Measurements from ENCODE around the gene ZBTB22. TPM values are rescaled to one million over a fixed set of nuclear protein-coding genes. Genes with fewer than 3 reads are reported as not detected.
A peak's percentile ranks its signal among the peaks of the same experiment; 100 is the strongest.

Gene ZBTB22
- polyA plus RNA-seq, 3 donors: 26.1 to 27.5 (median 26.2) TPM

DNA sequence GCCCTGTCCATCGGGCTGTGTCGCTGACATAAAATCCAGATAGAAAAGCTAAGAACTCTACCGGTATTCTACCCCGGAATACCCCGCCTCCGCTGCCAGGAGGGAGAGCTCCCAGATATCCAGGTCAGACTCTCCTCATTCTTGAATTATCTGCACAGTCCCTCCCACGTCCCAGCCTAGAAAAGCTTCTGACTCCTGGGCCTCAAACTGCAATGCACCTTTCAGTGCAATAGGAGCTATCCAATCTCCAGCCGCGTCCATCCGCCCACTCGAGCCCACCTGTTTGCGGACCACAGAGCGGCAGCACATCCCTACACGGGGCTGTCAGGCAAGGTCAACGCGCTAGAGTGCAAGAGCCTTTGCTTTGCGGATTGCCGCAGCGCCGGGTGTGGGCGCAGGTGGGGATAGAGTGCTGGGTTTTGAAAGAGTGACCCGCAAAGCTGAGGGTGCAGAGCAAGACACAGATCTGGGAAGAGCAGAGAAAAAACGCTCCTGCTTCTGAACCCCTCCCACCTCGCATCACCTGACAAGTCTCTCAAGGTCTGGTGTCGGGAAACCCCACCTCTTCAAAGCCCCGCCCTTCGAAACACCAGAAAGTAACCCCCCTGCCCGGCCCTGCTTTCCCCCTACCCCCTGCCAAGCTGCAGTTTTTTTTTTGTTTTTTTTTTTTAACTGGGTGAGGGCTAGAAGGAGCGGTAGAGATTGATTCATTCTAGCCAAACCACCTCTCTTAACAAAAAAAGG is 5.0 kb downstream of the ZBTB22 start:
- DNase-seq: peak; percentile 57

DNA sequence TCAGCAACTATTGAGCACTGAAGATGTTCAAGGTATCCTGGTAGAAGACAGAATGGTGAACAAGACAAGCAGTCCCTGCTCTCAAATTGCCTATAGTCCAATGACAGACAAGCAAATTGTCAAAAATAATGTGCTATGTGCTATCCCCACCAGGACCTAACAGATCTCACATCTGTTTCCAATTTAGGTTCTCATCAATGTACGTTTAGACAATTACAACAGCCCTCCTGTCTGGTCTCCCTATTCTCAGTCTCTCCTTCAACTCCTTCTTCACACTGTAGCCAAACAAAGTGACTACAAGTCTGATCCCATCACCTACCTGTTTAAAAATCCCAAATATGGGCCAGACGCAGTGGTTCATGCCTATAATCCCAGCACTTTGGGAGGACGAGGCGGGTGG is 11.2 kb downstream of the ZBTB22 start:
- no peak for DNase-seq

DNA sequence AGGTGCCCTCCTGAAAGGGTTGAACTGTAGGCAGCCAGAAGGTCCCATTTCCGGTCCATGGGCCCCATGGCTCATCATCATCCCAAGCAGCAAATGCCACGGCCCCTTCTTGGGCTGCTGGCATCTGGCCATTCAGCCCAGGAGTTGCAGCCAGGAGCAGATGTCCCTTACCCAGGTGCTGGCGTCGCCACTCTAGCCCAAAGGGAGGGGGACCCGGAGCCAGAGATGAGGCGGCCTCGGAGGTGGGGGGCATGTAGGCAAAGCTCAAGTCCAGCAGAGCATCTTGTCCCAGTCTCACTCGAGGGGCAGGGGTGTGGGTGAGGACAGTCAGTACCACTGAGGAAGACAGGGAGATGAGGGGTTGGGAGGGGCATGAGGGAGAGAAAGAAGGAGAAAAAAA is 12.5 kb downstream of the ZBTB22 start:
- no peak for DNase-seq

DNA sequence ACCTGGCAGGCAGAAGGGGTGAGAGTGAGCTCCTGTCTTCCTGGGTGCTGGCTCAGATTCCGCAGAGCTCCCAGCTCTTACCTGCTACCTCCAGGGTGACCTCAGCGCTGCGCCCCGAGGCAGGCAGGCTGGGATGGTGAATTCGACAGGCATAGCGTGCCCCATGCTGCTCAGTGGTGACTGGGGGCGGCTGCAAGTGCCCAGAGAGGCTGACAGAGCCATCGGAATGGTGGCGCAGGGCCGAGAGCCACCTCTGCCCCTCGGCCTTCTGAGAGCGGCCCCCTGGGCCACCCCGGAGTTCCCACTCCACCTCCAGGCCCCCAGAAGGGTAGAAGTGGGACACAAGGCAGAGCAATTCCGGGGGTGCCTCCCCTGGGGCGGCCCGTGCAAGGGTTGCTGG is 13.3 kb downstream of the ZBTB22 start:
- no peak for DNase-seq

DNA sequence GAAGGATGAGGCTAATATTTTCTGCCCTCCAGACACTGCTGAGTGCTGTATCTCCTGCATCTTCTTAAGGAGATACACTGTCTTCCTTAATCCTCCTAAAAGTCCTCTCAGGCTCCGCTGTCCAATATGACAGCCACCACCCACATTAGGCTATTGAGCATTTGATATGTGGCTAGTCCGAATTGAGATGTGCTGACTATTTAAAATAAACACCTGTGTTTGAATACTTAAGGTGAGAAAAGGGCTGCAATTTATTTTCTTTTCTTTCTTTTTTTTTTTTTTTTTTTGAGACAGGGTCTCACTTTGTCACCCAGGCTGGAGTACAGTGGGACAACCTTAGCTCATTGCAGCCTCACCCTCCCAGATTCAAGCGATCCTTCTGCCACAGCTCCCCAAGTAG is 15.7 kb downstream of the ZBTB22 start:
- no peak for DNase-seq

DNA sequence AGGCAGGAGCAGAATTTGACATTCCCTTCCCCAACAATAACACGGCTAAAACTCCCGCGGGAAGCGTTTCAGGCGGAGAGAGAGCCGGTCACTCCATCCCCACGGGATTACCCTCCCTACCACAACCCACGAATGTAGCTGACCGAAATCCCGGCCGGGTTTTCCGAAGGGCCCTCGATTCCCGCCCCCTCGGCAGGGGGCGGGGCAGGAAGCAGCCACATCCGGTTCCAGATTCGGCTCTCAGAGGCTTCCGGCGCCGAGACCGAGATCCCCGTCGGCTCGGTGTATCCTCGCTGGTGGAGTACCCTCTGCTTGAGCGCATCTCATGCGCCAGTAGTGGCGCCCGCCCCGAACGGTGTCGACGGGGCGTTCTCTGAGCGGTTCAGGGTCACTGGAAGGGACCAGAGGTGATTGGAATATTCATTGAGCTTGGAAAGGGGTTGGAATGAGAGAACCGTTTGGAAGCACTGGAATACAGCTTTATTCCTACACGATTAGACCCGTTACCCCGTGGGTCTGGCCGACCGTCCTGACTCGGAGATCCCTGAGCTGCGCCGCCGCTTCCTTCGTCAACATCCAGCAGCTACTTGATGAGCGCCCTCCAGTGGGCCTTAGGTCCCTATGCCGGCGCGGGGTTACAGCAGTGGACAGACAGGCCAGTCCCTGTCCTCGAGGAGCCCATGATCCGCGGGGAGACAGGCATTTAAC is 18.2 kb downstream of the ZBTB22 start:
- peak; percentile 93 for DNase-seq

DNA sequence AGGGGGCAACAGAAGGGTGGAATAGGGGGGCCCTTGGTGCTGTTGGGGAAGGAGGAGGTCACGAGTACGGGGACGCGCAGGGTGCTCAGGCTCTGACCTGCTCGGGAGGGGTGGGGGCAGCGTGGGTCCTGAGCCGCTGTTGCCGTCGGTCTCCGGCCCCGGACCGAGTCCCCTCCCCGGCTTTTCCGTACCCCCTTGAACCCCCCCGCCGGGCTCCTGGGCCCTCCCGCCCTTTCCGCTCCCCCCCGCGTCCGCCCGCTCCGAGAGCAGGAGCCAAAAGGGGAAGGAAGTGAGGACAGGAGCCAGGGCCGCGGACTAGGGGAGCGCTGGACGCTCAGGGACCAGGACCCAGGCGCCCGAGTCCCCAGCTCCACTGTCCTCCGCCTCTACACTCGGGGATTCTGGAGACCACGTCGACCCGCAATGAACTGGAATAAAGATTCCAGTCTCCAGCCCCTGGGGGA is 18.7 kb downstream of the ZBTB22 start, which contains the start of gene RGL2:
RGL2 (minus strand) TSS at position 170 of the 464 bp plus-strand sequence. CDS start 332 bp downstream, outside the sequence.
- DNase-seq: peak; percentile 69

DNA sequence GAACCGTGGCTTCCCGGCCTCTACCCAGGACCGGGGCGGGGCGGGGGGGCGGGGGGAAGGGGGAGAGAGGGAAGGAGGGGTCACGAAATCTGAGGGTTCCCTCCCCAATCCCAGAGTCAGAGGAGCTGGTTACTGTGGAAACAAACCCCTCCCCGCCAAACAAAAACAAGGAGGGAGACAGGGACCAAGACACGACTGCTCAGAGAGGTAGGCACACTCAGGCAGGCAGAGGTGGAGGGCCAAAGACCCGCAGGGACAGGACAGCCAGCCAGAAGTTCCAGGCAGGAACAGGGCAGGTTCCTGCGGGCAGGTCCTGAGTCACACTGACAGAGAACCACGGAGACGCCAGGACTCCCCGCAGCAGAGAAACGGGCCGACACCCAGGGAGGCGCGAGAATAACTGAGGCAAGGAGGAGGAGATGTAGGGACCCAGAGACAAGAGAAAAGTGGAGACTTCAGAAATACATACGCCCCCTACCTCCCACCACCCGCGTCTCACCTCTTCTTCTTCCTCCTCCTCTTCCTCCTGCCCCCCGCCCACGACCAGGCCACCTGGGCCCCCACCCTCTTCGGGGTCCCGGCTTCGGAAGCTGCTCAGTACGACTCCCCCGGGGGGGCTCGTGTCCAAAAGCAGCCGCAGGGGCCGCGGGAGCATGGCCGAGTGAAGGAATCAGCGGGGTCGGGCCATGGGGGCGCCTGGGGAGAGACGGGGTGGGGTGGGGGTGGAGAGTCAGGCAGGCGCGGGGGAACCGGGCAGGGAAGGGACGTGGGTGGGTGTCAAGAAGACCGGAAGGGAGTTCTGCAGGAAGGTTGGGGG is 19.4 kb downstream of the ZBTB22 start:
- peak; percentile 77 for DNase-seq

DNA sequence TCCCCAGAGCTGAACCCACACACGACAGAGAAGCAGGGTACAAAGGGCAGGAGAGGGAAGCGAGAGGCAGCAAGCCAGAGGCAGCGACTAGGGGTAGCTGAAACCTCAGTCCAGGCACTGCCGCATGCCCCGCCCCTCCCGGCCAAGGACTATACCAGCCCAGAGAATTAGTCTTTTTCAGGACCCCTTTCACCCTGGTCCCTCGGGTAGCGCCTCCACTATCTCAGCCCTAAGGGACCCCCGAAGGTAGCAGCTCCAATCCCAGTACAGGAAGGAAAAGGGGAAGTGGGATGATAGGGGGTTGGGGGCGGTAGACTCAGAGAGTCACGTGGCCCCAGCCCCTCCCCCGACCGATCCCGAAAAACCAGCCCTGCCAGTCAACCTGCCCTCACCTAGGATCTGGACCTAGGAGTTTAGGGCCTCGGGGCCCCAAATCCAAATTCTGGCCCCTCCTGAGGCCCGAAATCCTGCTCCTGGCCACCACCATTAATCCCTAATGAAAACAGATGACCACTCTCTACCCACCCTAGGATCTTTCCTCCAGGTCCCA is 20.1 kb downstream of the ZBTB22 start:
- DNase-seq: peak; percentile 38

DNA sequence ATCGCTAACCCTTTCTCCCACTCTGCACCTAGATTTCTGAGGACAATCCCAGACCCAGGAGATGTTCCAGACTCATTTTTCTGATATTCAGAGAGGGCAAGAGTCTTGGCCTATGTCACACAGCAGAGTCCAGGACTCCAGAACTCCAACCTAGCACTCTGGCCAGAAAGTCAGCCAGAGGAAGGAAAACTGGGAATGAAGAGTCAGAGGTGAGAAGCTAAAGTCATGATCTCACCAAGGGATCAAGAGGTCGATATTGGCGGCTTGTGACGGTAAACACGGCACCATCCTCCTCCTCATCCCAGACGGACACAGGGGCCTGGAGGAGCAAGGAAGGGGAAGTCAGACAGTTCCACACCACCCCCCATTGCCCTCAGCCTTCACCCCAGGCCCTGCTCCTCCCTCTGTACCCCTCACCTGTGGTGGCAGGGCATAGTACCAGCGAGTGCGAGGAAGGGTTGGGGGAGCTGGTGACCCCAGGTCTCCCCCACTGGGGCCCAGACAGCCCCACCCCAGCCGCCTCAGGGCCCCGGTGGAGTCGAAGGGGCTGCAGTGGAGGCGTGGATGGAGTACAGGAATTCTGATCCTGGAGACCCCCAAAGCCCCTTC is 20.6 kb downstream of the ZBTB22 start:
- DNase-seq: no peak

DNA sequence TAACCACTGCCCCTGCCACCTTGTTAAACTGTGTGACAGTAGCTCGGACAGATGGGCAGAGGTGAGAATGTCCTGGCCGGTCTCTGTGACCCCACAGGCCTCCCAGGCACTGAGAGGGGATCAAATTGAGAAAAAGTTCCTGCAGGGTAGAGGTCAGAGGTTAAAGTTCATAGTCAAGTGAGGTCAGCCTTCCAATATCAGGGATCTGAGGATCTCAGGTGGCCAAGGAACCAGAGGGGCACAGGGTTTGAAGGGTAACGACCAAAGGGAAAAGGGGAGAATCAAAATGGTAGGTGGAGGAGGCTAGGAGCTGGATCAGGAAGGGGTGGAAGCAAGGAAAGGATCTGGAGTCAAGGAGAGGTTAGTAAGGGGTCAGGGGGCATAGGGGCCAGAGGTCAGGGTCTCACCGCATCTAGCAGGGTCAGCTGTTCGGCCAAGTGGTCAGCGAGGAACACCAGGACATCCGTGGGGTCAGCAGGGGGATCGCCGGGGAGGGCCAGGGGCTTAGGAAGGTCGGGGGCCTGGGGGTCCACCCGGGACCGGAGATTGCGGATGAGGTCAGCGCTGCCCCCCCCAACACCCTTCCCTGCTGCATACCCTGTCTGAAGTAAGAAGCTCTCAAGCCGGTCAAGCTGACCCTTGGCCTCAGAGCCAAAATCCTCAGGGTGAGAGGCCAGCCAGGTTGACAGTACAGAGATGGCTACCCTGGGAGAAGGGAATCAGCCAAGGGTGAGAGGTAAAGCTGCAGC is 21.7 kb downstream of the ZBTB22 start:
- DNase-seq: no peak

DNA sequence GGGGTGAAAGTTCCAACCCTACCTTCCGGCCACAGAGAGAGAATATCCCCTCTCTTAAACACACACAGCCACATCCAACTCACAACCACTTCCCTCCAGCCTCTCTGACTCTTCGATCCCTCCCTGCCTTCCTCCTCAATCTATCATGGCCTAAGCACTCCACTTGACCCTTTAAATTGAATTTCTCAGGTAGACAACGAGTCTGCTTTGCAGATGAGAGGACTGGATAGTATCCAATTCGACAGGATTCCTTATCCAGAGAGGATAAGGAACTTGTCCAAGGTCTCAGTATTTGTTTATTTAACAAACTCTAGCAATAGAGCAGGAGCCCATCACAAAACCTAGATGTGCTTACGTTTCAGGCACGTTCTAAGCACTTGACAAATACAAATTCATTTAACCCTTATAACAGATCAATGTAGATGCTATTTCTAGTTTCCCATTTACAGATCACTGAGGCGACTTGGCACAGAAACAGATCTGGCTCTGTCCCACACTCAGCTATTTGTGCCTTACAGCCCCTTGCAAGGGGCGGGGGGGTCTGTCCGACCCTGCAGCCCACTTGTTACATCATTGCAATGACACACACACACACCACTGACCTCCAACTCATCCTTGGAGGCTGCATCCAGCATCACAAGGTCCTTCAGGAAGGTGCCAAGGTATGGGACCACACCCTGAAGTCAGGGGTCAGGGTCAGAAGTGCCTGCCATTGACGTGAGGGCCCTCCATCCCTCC is 23.3 kb downstream of the ZBTB22 start:
- no peak for DNase-seq

DNA sequence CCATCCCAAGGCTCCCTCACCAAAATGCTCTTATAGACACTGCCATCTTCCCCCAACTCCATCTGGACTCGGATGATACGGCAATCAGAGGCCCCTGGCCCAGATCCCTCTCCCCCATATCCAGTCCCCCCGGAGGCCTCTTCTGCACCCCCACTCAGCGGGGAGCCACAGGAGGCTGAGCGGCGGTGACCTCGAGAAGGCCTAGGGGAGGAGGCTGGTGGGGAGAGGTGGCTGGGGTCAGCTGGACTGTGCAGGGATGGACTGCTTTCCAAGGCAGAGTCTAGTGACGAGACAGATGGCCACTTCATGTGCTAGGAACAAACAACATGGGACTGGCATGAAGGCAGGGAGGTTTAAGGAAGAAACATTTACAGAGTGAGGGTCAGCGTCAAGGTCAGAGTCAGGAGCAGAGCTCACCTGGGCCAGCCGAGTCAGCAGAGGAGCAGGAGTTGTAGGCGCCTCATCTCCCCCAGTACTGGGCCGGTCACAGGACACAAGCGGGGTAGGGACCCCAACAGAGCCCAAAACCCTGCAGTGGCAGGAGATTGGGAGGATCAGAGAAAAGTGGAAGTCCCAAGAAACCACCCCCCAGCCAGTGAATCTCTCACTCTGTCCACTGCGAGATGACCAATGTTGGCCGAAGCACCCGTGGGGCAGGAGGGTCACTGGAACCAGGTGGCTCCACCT is 24.4 kb downstream of the ZBTB22 start:
- DNase-seq: no peak

DNA sequence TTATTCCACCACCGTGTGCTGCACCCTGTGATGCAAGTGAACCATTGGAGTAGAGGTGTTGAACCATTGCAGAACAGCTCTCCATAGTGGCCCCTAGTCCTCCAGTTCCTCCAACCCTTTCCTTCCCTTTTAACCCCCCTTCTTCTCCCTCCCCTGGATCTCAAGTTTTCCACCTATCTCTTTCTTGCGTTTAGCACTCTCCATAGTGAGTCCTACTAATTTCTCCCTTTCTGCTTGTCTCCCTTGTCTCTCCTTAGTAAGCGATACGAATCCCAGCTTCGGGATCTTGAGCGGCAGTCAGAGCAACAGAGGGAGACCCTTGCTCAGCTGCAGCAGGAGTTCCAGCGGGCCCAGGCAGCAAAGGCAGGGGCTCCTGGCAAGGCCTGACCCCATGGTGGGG is 27.1 kb downstream of the ZBTB22 start:
- DNase-seq: no peak

DNA sequence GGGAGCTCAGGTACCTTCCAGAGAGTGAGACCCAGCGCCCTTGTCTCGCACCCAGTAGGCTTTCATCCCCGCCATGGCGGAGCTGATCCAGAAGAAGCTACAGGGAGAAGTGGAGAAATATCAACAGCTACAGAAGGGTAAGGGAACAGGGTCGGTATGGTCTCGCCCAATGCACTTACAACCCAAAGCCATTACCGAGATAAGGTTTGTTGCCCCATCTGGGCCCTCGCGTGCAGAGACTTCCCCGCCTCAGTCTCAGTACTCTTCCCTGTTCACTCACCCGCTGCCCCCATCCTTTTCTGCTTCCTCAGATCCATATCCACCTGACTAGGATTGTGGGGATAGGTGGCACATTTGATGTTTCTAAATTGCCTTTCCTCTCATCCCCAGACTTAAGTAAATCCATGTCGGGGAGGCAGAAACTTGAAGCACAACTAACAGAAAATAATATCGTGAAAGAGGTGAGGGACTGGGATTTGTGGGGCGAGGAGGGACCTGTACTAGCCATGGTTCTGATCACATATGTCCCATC is 27.7 kb downstream of the ZBTB22 start:
- DNase-seq: no peak

DNA sequence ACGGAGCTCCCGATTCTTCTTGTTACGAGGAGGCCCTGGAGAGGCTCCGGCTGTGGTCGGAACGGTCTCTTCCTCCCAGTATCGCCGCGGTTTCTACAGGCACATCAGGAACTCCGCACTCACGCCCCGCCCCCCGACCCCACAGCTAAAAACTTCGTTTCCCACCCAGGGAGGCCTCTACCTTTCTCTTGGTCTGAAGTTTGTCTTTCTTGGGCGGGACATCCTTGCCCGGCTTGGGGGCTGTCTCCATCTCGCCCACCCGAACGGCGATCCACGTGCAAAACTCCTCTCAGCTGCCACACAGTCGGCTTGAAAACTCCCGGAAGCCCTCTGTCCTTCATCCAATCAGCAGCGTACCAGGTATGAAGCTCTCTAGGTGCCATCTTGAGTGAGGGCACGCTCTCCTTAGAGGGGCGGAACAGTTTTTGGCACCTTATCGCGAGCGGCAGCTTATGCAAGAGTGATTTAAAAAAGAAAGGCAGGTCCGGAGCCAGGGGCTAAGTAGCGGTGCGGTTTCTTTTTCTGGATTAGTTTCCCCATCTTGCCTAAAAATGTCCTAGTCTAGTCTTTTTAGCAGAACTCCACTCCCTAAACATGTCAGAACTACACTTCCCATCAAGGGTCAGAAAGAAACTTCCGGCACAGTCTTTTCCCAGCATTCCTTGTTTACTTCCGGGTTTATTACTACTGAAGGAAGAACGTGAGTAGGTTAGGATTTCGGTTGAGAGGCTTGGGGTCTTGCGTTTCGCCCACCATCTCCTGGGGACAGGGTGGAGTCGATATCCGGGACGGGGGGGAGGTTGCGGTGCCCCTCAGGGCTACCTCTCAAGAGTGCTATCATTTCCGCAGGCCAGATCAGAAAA is 28.4 kb downstream of the ZBTB22 start, which contains the start of the genes PFDN6 and WDR46:
PFDN6 (plus strand) TSS at position 681 of the 863 bp plus-strand sequence. CDS start 256 bp downstream, outside the sequence.
WDR46 (minus strand) TSS at position 319 of the 863 bp plus-strand sequence; CDS start at position 250, 69 bp downstream.
- DNase-seq: peak; percentile 94

DNA sequence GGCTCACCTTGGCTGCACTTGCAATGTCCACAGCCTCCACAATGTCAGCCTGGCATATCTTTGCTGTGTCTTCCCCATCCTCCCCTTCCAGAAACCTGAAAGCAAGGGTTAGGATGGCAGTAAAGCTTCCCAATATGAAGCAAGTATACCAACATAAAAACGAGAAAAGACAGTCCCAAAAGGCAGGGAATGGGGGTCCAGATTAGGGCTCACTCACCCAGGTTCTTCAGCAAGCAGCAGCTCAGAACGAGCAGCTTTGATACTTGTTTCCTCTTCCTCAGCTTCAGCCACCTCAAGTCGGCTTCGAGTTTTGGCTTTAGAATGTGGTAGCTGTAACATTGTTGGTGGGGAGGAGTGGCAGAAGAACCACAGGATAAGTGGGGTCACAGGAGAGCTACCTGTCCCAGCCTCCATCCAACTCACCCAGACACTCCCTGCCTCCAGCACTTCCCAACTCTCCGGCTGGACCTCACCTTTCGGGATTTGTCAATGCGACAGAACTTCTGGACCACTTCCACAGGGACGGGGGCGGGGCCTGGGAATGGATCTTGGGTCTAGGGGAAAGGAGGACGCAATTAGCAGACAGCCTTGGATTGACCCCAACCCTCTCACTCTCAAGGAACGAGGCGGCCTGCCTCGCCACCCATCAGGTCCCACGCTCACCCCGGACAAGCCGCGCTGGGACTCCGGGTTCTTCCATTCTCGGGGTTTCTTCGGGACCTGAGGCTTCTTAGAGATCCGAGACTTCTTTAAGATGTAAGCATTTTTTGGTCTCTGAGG is 29.2 kb downstream of the ZBTB22 start:
- DNase-seq: no peak
